ENCODE measurements around the gene REPS2. TPM values are rescaled to one million over a fixed set of nuclear protein-coding genes. Genes with fewer than 3 reads are reported as not detected.

The REPS2 gene
- total RNA-seq, 1 experiment from 2014 or later, result 0.04 TPM

- intact Hi-C loops (cut with micrococcal nuclease; ENCODE audit: unreplicated experiment), result loop anchor here (1.0 kb wide), 1 partner anchor 39 kb away; no protein-coding TSS in a partner anchor
- TF ChIP-seq EZH2 (IDR thresholded peaks at IDR 0.05; ENCODE audit: borderline replicate concordance, low read depth, low read length, poor library complexity, severe bottlenecking), result no peak
- TF ChIP-seq CTCF (conservative IDR thresholded peaks at IDR 0.05; ENCODE audit: low read depth, low read length), result peak; percentile 66
- no peak overlapping the region for H3K4me3 ChIP-seq (ENCODE audit: low read depth, low read length, poor library complexity, severe bottlenecking)
- no peaks in the 10 kb centered on the region for H3K9me3 ChIP-seq (ENCODE audit: low read depth, low read length, poor library complexity, severe bottlenecking)
- no TSS peak for BruUV-seq (replicated peaks)
- H3K36me3 ChIP-seq (ENCODE audit: insufficient read depth, low read length, poor library complexity, severe bottlenecking), result no peaks in the 10 kb centered on the region
- DNase-seq (ENCODE audit: low spot score), result peak; percentile 58
- no peak overlapping the region for H3K27ac ChIP-seq (ENCODE audit: low read depth, low read length, poor library complexity, severe bottlenecking)
- peaks cover 61% of the 10 kb centered on the region for H3K27me3 ChIP-seq (replicated peaks; ENCODE audit: insufficient read depth, low read depth, low read length, poor library complexity)
- CTCF ChIA-PET, result interaction anchor here (1.1 kb wide), 2 partner anchors 39 to 75 kb away, joined by 3 to 6 read pairs; no protein-coding TSS in a partner anchor
- POLR2A ChIA-PET (ENCODE audit: low non-redundant PET), result no interaction called here
- no peaks in the 10 kb centered on the region for H3K4me1 ChIP-seq (ENCODE audit: insufficient read depth, low read length, poor library complexity, severe bottlenecking)
Observed at GRCh38 chrX:17007134-17007768, 60.8 kb downstream of the REPS2 start.

GRCh38 chrX:17009856-17010625 is 63.6 kb downstream of the REPS2 start:
- BruUV-seq (replicated peaks), result no TSS peak
- Histone ChIP-seq H3K4me3 (ENCODE audit: low read depth, low read length, poor library complexity, severe bottlenecking) (no peak overlapping the region), H3K4me1 (ENCODE audit: insufficient read depth, low read length, poor library complexity, severe bottlenecking) (no peaks in the 10 kb centered on the region), H3K9me3 (ENCODE audit: low read depth, low read length, poor library complexity, severe bottlenecking) (no peaks in the 10 kb centered on the region), H3K27ac (ENCODE audit: low read depth, low read length, poor library complexity, severe bottlenecking) (no peak overlapping the region), H3K27me3 (replicated peaks; ENCODE audit: insufficient read depth, low read depth, low read length, poor library complexity) (peaks cover 59% of the 10 kb centered on the region), H3K36me3 (ENCODE audit: insufficient read depth, low read length, poor library complexity, severe bottlenecking) (no peaks in the 10 kb centered on the region)
- no peak for TF ChIP-seq CTCF (conservative IDR thresholded peaks at IDR 0.05; ENCODE audit: low read depth, low read length)
- no peak for TF ChIP-seq EZH2 (IDR thresholded peaks at IDR 0.05; ENCODE audit: borderline replicate concordance, low read depth, low read length, poor library complexity, severe bottlenecking)
- DNase-seq (ENCODE audit: low spot score), result no peak
- intact Hi-C loops (cut with micrococcal nuclease; ENCODE audit: unreplicated experiment), result no loop called here
- ChIA-PET CTCF (interaction anchor here (1.6 kb wide), 1 partner anchor 36 kb away, joined by 4 read pairs; no protein-coding TSS in a partner anchor), POLR2A (ENCODE audit: low non-redundant PET) (no interaction called here)

GRCh38 chrX:17012465-17012864 is 66.0 kb downstream of the REPS2 start:
- Histone ChIP-seq H3K27ac (ENCODE audit: low read depth, low read length, poor library complexity, severe bottlenecking) (no peak overlapping the region), H3K27me3 (replicated peaks; ENCODE audit: insufficient read depth, low read depth, low read length, poor library complexity) (peaks cover 41% of the 10 kb centered on the region), H3K4me3 (ENCODE audit: low read depth, low read length, poor library complexity, severe bottlenecking) (no peak overlapping the region), H3K9me3 (ENCODE audit: low read depth, low read length, poor library complexity, severe bottlenecking) (no peaks in the 10 kb centered on the region), H3K36me3 (ENCODE audit: insufficient read depth, low read length, poor library complexity, severe bottlenecking) (no peaks in the 10 kb centered on the region), H3K4me1 (ENCODE audit: insufficient read depth, low read length, poor library complexity, severe bottlenecking) (no peaks in the 10 kb centered on the region)
- CTCF ChIA-PET, result no interaction called here
- TF ChIP-seq EZH2 (IDR thresholded peaks at IDR 0.05; ENCODE audit: borderline replicate concordance, low read depth, low read length, poor library complexity, severe bottlenecking) (no peak), CTCF (conservative IDR thresholded peaks at IDR 0.05; ENCODE audit: low read depth, low read length) (no peak)
- intact Hi-C loops (cut with micrococcal nuclease; ENCODE audit: unreplicated experiment), result no loop called here
- BruUV-seq (replicated peaks), result no TSS peak
- no peak for DNase-seq (ENCODE audit: low spot score)
- POLR2A ChIA-PET (ENCODE audit: low non-redundant PET), result no interaction called here

All from A673 (cell line).